HPDE6-E6E7 (cell line): ENCODE data around the gene ABCF2.

Experiments used
- DNase-seq: peaks from one replicate; pipeline ENCODE4 v3.0.0; 2011; ENCODE audit warnings: missing footprints; ENCODE audit errors: extremely low spot score

Gene ABCF2

GRCh38 chr7:151174246-151175046 lies 52.6 kb downstream of the ABCF2 start:
- DNase-seq: no peak

- no peak for DNase-seq
Measured at GRCh38 chr7:151173386-151174245, 53.4 kb downstream of the ABCF2 start.

GRCh38 chr7:151172273-151173141 lies 54.5 kb downstream of the ABCF2 start:
- DNase-seq: peak; percentile 62

- DNase-seq: no peak
Measured at GRCh38 chr7:151168787-151169162, 58.2 kb downstream of the ABCF2 start.

- DNase-seq: no peak
Measured at GRCh38 chr7:151168003-151168786, 58.8 kb downstream of the ABCF2 start.

- no peak for DNase-seq
Measured at GRCh38 chr7:151167197-151167961, 59.6 kb downstream of the ABCF2 start, which contains the start of gene GBX1. GBX1 (minus strand) TSS chr7:151167694; CDS start chr7:151167548, 146 bp downstream.

GRCh38 chr7:151166629-151167196 lies 60.3 kb downstream of the ABCF2 start:
- DNase-seq: no peak
